ENCODE data around the gene RTP2. TPM values are rescaled to one million over a fixed set of nuclear protein-coding genes. Genes with fewer than 3 reads are reported as not detected.

Gene RTP2
- total and polyA plus RNA-seq, 10 of the 15 experiments (the other 5 are each of a cell fraction or from before 2014, with no cell fraction given): not detected

DNA sequence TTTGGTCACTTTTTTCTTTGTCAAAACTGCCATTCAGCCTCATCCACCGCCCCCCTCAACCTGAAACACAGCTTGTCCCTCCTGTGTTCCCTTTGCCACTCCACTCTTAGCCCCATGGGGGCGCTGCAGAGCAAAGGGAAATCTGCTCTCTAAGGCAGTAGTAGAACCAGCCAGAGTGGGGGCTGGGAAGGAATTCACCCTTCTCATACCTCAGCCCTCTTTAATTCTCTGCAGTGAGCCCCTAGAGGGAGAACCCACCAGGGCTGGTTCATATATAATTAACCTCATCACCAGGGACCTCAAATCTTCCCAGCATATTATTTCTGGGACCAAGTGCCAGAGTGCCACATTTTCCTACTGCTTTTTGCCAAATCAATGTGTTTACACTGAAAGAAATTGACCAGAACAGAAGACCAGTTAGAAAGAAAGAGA, 45.7 kb upstream of the RTP2 start (continued):
- no peak for TF ChIP-seq FOS (IDR thresholded peaks at IDR 0.05; ENCODE audit: borderline replicate concordance, extremely low read depth, insufficient read length)
- TF ChIP-seq CEBPB (IDR thresholded peaks at IDR 0.05; ENCODE audit: borderline replicate concordance in 1 of 2, low read depth in 2 of 2, low read length in 2 of 2): no peak
- TF ChIP-seq SRF (IDR thresholded peaks at IDR 0.05; ENCODE audit: low read depth in 2 of 2, low read length in 2 of 2): 0 out of 4 replicates have a peak, but pooled peaks of 1 of the 2 experiments have one; percentile 21
- TF ChIP-seq ZNF207 (IDR thresholded peaks at IDR 0.05; ENCODE audit: borderline replicate concordance): no peak
- no peak for TF ChIP-seq NBN (IDR thresholded peaks at IDR 0.05)
- TF ChIP-seq, protein P1, sequence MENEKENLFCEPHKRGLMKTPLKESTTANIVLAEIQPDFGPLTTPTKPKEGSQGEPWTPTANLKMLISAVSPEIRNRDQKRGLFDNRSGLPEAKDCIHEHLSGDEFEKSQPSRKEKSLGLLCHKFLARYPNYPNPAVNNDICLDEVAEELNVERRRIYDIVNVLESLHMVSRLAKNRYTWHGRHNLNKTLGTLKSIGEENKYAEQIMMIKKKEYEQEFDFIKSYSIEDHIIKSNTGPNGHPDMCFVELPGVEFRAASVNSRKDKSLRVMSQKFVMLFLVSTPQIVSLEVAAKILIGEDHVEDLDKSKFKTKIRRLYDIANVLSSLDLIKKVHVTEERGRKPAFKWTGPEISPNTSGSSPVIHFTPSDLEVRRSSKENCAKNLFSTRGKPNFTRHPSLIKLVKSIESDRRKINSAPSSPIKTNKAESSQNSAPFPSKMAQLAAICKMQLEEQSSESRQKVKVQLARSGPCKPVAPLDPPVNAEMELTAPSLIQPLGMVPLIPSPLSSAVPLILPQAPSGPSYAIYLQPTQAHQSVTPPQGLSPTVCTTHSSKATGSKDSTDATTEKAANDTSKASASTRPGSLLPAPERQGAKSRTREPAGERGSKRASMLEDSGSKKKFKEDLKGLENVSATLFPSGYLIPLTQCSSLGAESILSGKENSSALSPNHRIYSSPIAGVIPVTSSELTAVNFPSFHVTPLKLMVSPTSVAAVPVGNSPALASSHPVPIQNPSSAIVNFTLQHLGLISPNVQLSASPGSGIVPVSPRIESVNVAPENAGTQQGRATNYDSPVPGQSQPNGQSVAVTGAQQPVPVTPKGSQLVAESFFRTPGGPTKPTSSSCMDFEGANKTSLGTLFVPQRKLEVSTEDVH (IDR thresholded peaks at IDR 0.05; ENCODE audit: low read depth, partially characterized antibody): no peak
- TF ChIP-seq NFYB (IDR thresholded peaks at IDR 0.05; ENCODE audit: insufficient read depth, low read depth, low read length): no peak
- TF ChIP-seq HCFC1 (IDR thresholded peaks at IDR 0.05; ENCODE audit: low read length): no peak
- TF ChIP-seq, protein P2, sequence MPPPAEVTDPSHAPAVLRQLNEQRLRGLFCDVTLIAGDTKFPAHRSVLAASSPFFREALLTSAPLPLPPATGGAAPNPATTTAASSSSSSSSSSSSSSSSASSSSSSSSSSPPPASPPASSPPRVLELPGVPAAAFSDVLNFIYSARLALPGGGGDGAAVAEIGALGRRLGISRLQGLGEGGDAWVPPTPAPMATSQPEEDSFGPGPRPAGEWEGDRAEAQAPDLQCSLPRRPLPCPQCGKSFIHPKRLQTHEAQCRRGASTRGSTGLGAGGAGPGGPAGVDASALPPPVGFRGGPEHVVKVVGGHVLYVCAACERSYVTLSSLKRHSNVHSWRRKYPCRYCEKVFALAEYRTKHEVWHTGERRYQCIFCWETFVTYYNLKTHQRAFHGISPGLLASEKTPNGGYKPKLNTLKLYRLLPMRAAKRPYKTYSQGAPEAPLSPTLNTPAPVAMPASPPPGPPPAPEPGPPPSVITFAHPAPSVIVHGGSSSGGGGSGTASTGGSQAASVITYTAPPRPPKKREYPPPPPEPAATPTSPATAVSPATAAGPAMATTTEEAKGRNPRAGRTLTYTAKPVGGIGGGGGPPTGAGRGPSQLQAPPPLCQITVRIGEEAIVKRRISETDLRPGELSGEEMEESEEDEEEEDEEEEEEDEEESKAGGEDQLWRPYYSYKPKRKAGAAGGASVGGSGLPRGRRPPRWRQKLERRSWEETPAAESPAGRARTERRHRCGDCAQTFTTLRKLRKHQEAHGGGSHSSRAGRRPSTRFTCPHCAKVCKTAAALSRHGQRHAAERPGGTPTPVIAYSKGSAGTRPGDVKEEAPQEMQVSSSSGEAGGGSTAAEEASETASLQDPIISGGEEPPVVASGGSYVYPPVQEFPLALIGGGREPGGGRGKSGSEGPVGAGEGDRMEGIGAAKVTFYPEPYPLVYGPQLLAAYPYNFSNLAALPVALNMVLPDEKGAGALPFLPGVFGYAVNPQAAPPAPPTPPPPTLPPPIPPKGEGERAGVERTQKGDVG (CRISPR knock-in tag; IDR thresholded peaks at IDR 0.05): no peak
- no peak for TF ChIP-seq HSF1 (IDR thresholded peaks at IDR 0.05; ENCODE audit: low read depth, low read length)
- no peak for TF ChIP-seq ZNF274 (IDR thresholded peaks at IDR 0.05; ENCODE audit: insufficient read depth, insufficient read length)
- TF ChIP-seq STAT1 (conservative IDR thresholded peaks at IDR 0.05): 0 out of 2 replicates have a peak, but pooled peaks have one; percentile 52
- no peak for TF ChIP-seq NR2C1 (IDR thresholded peaks at IDR 0.05)
- TF ChIP-seq POLR2AphosphoS5 (IDR thresholded peaks at IDR 0.05; ENCODE audit: low read length): no peak
- no peak for TF ChIP-seq STAT3 (IDR thresholded peaks at IDR 0.05; ENCODE audit: low read depth, low read length)
- TF ChIP-seq DPF2 (IDR thresholded peaks at IDR 0.05): no peak
- no peak for TF ChIP-seq TCF3 (IDR thresholded peaks at IDR 0.05; ENCODE audit: borderline replicate concordance, insufficient read depth, low read depth, low read length)
- TF ChIP-seq IKZF2 (IDR thresholded peaks at IDR 0.05): 0 out of 4 replicates have a peak, but pooled peaks have one; percentile 35 to 38
- TF ChIP-seq WRNIP1 (IDR thresholded peaks at IDR 0.05; ENCODE audit: borderline replicate concordance, low read depth, low read length): no peak
- no peak for TF ChIP-seq RFX5 (IDR thresholded peaks at IDR 0.05; ENCODE audit: low read depth, low read length)
- TF ChIP-seq POU2F2 (IDR thresholded peaks at IDR 0.05; ENCODE audit: borderline replicate concordance, low read depth, low read length): no peak

All from GM12878 (cell line).